Stimulated activated CD4-positive, alpha-beta T cell treated with anti-CD3 and anti-CD28 coated beads, Interleukin-4, amount 100 ng/mL, for 1 hour (primary cell): ENCODE data around the gene EEIG1.

Experiments
- DNase-seq: peaks from one replicate; pipeline ENCODE4 v3.0.0-alpha.2; 2020

The EEIG1 gene

GRCh38 chr9:127974001-127974768 lies 6.6 kb downstream of the EEIG1 start:
- no peak for DNase-seq

GRCh38 chr9:127973169-127974000 lies 7.4 kb downstream of the EEIG1 start:
- DNase-seq = no peak

DNA sequence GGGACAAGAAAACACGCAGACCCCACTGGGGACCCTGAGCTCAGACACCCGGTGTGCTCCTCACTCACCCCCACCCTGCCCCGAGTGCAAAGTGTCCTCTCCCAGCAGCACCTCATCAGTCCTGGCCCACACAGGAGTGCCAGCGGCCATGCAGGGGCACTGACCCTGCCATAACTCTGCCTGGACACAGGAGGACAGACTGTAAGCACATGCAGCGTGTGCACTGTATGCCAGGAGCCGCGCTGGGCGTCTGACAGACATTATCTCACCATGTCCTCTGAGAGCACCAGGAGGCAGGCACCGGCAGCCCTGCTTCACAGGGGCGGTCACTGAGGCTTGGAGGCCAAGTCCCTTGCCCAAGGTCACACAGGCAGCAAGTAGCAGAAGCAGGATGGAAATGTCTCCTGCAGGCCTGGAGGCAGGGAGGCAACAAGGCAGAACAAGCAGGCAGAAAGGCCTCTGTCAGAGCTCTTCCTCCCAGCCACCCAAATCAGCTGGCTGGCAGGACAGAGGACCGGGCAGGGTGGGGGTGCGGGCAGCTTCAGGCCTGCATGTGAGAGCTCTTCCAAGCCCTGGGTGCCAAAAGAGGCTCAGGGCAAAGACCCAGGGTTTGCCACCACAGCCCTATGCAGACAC lies 8.4 kb downstream of the EEIG1 start:
- DNase-seq = no peak

- DNase-seq = no peak
Measured at GRCh38 chr9:127971357-127972235, 9.2 kb downstream of the EEIG1 start.

DNA sequence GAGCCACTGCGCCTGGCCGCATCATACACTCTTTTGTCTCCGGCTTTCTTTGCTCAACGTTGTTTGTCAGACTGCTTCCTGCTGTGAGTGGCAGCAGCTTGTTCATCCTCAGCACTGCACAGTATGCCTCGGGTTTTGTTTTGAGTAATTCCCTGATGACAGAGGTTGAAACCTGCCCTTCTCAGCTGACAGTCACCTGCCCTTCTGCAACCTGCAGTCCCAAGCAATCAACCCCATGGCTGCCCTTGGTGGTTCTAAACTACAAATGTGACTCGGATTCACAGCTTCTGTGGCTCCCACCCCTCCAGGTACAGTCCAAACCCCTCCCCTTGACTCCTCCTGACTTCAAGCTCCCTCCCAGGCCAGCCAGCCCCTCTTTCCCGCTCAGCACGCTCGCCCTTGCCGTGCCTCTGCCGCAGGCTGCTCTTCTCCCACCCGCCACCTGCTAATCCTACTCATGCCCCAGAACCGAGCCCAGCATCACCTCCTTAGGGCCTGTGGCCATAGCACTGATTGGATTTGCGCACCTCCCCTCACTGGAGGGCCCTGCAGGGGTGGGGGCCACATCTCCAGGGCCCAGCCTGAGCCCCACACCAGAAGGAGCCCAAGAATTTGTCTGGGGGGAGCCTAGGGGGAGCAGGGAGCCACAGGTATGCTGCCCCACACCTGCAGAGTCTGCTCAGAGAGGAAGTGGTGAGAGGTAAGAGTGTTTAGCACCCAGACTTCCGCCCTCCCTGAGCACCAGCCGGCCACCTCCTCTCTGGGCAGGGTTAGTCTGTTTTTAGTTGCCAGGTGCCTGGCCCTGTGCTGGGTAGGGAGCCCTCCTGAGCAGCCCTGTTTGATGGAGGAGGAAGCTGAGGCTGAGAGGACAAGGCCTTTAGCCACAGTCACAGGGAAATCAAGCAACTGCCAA lies 10.1 kb downstream of the EEIG1 start:
- peak; percentile 58 for DNase-seq

DNA sequence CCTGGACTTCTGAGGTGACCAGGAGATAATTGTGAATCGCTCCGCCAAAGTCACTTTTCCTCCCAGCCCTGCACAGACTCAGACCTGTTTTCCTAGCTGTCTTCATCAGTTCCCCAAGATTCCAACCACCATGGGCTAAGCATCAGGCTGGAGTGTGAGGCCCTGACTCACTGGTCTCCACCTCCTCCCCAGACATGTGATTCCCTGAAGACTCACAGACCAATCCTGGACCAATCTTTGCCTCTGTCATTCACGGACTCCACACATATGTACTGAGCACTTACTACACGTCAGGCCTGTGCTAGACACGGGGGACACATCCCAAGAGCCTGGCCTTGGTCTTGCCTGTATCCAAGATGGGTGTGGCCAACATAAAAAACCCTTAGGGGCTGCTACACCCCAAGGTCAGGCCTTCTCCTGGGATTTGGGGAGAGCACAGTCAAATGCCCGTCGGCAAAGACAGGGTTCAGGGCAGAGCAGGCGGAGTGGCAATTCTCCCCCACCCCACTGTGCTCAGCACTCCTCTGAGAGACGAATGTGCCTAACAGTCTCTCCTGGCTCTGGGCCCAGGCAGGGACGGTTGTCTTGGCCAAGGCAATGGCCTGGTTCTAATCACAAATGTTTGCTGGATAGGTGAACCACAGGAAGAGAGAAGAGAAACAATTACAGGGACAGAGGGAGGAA lies 11.9 kb downstream of the EEIG1 start:
- no peak for DNase-seq

DNA sequence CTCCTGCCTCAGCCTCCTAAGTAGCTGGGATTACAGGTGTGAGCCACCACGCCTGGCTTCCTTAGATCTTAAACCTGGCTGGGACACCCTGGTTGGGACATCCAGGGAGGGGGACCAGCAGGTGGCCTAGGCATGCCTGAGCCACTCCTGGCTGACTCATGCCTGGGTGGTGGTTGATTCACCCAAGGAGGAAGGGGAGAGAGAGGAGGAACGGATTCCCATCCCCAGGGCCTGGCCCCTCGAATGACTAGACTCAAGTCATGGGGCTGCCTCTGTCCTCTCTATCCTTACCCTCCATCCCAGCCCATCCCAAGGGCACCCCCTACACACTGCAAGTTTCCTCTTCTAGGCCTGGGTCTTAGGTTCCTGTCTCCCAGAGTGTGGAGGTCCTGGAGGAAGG lies 12.7 kb downstream of the EEIG1 start:
- peak; percentile 60 for DNase-seq

GRCh38 chr9:127967151-127967809 lies 13.5 kb downstream of the EEIG1 start:
- no peak for DNase-seq

- DNase-seq = no peak
Measured at GRCh38 chr9:127966416-127967150, 14.2 kb downstream of the EEIG1 start.

DNA sequence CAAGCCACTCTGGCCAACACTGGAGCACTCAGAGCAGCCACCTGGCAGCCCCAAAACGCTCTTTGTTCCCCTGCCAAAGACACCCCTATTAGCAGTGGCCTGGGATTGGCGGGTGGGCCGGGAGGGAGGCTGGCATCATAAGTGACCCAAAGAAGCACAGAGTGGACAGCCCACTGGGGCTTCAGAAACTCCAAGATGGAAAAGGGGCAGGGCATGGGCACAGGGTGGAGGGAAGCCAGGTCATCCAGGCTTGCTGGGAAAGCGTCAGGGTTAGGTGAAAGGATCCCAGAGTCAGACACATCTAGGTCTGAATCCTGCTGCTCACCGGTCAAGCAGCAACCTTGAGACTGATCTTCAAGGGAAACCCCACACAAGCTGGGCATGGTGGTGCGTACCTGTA lies 14.8 kb downstream of the EEIG1 start:
- DNase-seq = no peak

DNA sequence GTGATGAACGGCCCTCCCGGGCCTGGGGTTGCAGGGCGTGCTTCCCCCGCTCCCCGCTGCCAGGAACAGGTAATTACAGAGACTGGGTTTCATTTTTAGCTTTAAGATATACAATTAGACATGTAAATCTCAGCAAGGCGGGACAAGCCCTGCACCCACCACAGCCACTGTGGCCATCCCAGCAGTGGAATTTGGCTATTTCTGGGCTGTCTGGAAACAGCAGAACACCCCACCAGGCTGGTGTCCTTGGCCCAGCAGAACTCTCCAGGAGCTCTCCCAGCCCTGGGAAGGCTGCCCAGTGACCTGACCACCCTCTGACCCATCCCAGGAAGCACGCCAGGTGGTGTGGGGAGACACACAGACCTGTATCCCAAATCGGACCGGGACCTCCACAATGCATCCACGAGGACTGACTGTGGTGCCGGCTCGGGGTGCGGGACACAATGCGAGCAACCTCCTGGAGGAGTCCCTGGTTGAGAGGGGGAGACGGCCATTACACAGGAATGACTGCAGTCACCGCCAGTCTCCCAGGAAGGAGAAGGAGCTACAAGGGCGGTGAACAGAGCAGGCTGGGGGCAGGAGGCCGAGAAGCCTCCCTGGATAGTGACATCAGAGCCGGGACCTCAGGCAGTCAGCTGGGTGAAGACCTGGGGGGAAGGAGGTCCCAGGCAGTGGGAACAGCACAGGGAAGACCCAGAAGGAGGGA lies 17.3 kb downstream of the EEIG1 start:
- DNase-seq = peak; percentile 40

DNA sequence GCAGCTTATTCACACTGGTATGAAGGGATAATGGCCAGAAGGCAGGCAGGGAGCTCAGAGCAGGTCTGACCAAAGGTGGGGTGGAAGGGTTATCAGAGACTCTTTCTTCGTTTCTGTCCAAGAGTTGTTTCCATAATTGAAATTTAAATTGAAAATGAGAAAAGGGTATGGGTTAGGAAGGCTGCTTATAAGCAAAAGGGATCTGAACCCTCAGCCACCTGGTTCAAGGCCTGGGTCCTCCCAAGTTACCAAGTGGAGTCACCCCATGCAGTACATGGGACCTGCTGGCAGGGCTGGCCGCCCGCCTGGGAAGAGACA lies 17.8 kb downstream of the EEIG1 start:
- DNase-seq = no peak

- no peak for DNase-seq
Measured at GRCh38 chr9:127962278-127962677, 18.5 kb downstream of the EEIG1 start.

DNA sequence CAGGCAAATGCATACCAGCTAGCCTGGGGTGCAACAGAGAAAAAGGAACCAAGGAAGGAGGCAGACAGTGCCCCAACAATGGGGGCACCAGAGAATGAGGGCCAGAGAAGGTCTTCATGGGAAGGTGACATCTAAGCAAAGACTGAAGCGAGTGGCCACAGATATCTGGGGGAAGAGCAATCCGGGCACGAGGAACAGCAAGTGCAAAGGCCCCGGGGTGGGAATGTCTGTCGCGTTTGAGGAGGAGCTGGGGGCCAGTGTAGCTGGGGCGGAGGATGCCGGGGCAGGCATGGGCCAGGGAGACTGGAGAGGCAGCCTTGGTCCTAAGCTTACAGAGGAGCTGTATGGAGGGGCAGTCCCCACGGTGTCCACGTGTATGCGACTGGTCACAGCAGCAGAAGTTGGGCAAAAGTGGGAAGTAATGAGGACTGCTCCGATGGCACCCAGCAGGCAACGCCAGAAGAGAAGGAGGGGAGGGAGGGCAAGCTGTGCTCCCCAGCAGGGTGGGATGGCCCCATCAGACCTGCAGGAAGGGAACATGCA lies 19.1 kb downstream of the EEIG1 start:
- no peak for DNase-seq

GRCh38 chr9:127961155-127961490 lies 19.7 kb downstream of the EEIG1 start:
- DNase-seq = no peak

GRCh38 chr9:127960410-127961154 lies 20.2 kb downstream of the EEIG1 start:
- no peak for DNase-seq

GRCh38 chr9:127959841-127960409 lies 20.9 kb downstream of the EEIG1 start:
- DNase-seq = no peak

GRCh38 chr9:127959398-127959797 lies 21.4 kb downstream of the EEIG1 start:
- DNase-seq = no peak
